Loucy (cell line): Measurements from ENCODE around the gene TMEM117.

Source experiments
- CTCF ChIP-seq: fragments of 200-600 bp; sonication (generic); conservative IDR thresholded peaks from 2 replicates; pipeline ENCODE4 v1.5.1; 2014; ENCODE audit warnings: mild to moderate bottlenecking, antibody characterized with exemption, low read length
- EZH2phosphoT487 ChIP-seq: fragments of 200-600 bp; IDR thresholded peaks from 2 replicates; pipeline ENCODE4 v1.6.1; 2018; ENCODE audit warnings: antibody characterized with exemption, mild to moderate bottlenecking, moderate library complexity, borderline replicate concordance

- TF ChIP-seq CTCF (peak; percentile 84), EZH2phosphoT487 (no peak)
Observed at GRCh38 chr12:44000309-44000952, 164.6 kb downstream of the TMEM117 start.
